Esophagus squamous epithelium (tissue), 4 donors: ENCODE results near the gene PARM1.
"Not testable (repeated sequence)": the region's sequence is repeated elsewhere in the genome, so short reads cannot be mapped to it uniquely, and the experiment has no call there.

Experiments
- CTCF ChIP-seq, 6 experiments: fragments of 450-650 bp in 4 of 6; fragments of 200-600 bp in 2 of 6; sonication (generic) in 2 of 6; IDR thresholded peaks; one replicate each; pipeline ENCODE4 v1.5.1; 2016 to 2019; ENCODE audit warnings: antibody characterized with exemption in 6 of 6, mild to moderate bottlenecking in 4 of 6, moderate library complexity in 4 of 6
- POLR2A ChIP-seq, 4 donors: fragments of 450-650 bp; IDR thresholded peaks; one replicate each; pipeline ENCODE4 v1.6.1; 2017; ENCODE audit warnings: antibody characterized with exemption in 4 of 4, mild to moderate bottlenecking in 4 of 4, moderate library complexity in 3 of 4

DNA sequence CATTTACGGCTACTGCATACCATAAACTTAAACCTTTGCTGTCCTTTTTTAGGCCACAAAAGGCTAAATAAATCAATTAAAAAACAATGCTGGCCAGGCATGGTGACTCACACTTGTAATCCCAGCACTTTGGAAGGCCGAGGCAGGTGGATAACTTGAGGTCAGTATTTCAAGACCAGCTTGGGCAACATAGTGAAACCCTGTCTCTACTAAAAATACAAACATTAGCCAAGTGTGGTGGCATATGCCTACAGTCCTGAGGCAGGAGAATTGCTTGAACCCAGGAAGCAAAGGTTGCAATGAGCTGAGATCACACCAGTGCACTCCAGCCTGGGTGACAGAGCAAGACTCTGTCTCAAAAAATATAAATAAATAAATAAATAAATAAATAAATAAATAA, 61.5 kb downstream of the PARM1 start:
- not testable (repeated sequence) for TF ChIP-seq CTCF, POLR2A (IDR thresholded peaks at IDR 0.05)
